ENCODE data around the gene NFAT5.

The NFAT5 gene

DNA sequence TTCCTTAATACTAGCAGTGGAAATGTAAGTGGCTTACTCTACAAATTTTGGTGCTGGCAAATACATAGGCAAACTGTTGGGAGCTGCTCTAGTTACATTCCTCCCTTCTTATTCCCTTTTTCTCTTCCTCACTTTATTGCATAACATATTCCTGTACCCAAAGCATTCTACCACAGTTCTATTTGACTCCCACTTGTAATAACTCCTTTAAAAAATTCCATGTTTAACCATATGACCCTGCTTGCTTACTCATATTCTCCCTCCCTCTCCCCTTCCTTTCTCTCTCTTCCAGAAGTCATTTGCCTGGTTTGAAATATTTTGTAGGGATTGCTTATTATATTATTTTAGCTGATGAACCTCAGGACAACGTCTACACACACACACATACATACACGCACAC is 137.9 kb downstream of the NFAT5 start:
- Histone ChIP-seq H3K36me3 (replicated peaks in 1 of 2; ENCODE audit: control insufficient read depth in 2 of 2, insufficient read depth in 2 of 2, low read length in 2 of 2) (peaks cover 2 to 62% of the 10 kb centered on the region in 2 donors), H3K27me3 (ENCODE audit: control insufficient read depth in 3 of 3, insufficient read depth in 3 of 3, low read depth in 1 of 3, low read length in 3 of 3) (no peaks in the 10 kb centered on the region), H3K27ac (replicated peaks; ENCODE audit: low read length) (no peak overlapping the region), H3K4ac (ENCODE audit: low read length) (no peak overlapping the region), H3K14ac (ENCODE audit: low read length) (no peak overlapping the region), H4K91ac (ENCODE audit: low read depth, low read length, poor library complexity) (no peak overlapping the region), H3K4me2 (ENCODE audit: insufficient read depth, low read length, poor library complexity, severe bottlenecking) (no peak overlapping the region), H2BK15ac (ENCODE audit: low read length) (no peak overlapping the region), H3K9ac (ENCODE audit: low read depth, low read length, poor library complexity) (no peak overlapping the region), H2BK5ac (ENCODE audit: low read length) (no peak overlapping the region), H3K4me1 (ENCODE audit: control insufficient read depth in 2 of 2, insufficient read depth in 1 of 2, low read depth in 1 of 2, low read length in 2 of 2) (no peaks in the 10 kb centered on the region), H3K9me3 (replicated peaks in 1 of 2; ENCODE audit: control insufficient read depth in 2 of 2, insufficient read depth in 1 of 2, low read depth in 1 of 2, low read length in 2 of 2) (no peaks in the 10 kb centered on the region), H2BK120ac (ENCODE audit: low read depth, low read length) (no peak overlapping the region), H2AK5ac (ENCODE audit: low read depth, low read length) (no peak overlapping the region), H2BK12ac (ENCODE audit: low read length) (no peak overlapping the region), H3K18ac (ENCODE audit: low read length) (no peak overlapping the region), H3K23ac (ENCODE audit: low read depth, low read length, poor library complexity) (no peak overlapping the region), H2AFZ (ENCODE audit: low read length) (no peak overlapping the region), H3K4me3 (ENCODE audit: low read length in 2 of 2) (no peak overlapping the region), H3K79me1 (ENCODE audit: low read depth, low read length) (no peaks in the 10 kb centered on the region), H4K8ac (ENCODE audit: low read depth, low read length) (no peak overlapping the region)
- WGBS, 2 donors (ENCODE audit: extremely low coverage in 2 of 2, insufficient read length in 2 of 2, insufficient replicate concordance in 1 of 2), result no CpG with 5 or more reads among the region's 2 CpGs
- no peak for DNase-seq (ENCODE audit: low spot score)

DNA sequence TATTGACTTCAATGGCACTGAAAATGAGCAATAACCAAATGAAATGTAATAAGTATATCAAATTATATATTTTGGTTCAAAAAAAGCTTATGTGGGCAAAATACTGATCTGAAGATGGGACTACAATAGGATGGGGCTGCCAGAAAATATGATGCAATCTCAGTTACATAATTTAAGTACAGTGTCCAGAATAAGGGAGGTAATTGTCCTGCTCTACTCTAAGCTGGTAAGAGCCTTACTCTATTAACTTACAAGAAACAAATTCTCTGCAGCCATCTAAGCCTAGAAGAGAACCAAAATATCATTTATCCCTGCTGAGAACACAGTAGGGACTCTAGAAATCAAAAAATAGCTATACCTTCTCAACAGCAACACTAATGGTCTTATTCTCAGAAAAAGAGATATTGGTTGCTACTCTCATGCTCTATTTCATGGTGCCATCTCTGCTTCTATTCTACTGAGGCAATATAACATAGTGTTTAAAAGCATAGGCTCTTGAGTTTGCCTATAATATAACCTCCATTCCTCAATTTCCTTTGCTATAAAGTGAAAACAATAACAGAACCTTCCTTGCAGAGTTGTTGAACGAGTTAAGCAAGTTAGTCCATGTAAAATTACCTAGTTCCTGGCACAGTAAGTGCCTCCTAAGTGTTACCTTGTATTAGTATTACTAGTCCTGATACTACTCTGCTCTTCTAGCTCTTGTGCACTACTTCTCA is 140.6 kb downstream of the NFAT5 start:
- Histone ChIP-seq H2BK120ac (ENCODE audit: low read depth, low read length) (no peak overlapping the region), H2AFZ (ENCODE audit: low read length) (no peak overlapping the region), H3K9ac (ENCODE audit: low read depth, low read length, poor library complexity) (no peak overlapping the region), H3K27ac (replicated peaks; ENCODE audit: low read length) (no peak overlapping the region), H3K9me3 (replicated peaks in 1 of 2; ENCODE audit: control insufficient read depth in 2 of 2, insufficient read depth in 1 of 2, low read depth in 1 of 2, low read length in 2 of 2) (no peaks in the 10 kb centered on the region), H3K4ac (ENCODE audit: low read length) (no peak overlapping the region), H3K4me1 (ENCODE audit: control insufficient read depth in 2 of 2, insufficient read depth in 1 of 2, low read depth in 1 of 2, low read length in 2 of 2) (no peaks in the 10 kb centered on the region), H4K91ac (ENCODE audit: low read depth, low read length, poor library complexity) (no peak overlapping the region), H3K14ac (ENCODE audit: low read length) (no peak overlapping the region), H3K36me3 (replicated peaks in 1 of 2; ENCODE audit: control insufficient read depth in 2 of 2, insufficient read depth in 2 of 2, low read length in 2 of 2) (peaks cover 5 to 53% of the 10 kb centered on the region in 2 donors), H3K23ac (ENCODE audit: low read depth, low read length, poor library complexity) (no peak overlapping the region), H4K8ac (ENCODE audit: low read depth, low read length) (no peak overlapping the region), H3K4me2 (ENCODE audit: insufficient read depth, low read length, poor library complexity, severe bottlenecking) (no peak overlapping the region), H2BK5ac (ENCODE audit: low read length) (no peak overlapping the region), H3K27me3 (ENCODE audit: control insufficient read depth in 3 of 3, insufficient read depth in 3 of 3, low read depth in 1 of 3, low read length in 3 of 3) (no peaks in the 10 kb centered on the region), H3K4me3 (ENCODE audit: low read length in 2 of 2) (no peak overlapping the region), H3K18ac (ENCODE audit: low read length) (no peak overlapping the region), H2BK12ac (ENCODE audit: low read length) (no peak overlapping the region), H2AK5ac (ENCODE audit: low read depth, low read length) (no peak overlapping the region), H3K79me1 (ENCODE audit: low read depth, low read length) (no peaks in the 10 kb centered on the region), H2BK15ac (ENCODE audit: low read length) (no peak overlapping the region)
- WGBS, 2 donors (ENCODE audit: extremely low coverage in 2 of 2, insufficient read length in 2 of 2, insufficient replicate concordance in 1 of 2), result no CpG with 5 or more reads among the region's 1 CpG
- DNase-seq (ENCODE audit: low spot score), result no peak

DNA sequence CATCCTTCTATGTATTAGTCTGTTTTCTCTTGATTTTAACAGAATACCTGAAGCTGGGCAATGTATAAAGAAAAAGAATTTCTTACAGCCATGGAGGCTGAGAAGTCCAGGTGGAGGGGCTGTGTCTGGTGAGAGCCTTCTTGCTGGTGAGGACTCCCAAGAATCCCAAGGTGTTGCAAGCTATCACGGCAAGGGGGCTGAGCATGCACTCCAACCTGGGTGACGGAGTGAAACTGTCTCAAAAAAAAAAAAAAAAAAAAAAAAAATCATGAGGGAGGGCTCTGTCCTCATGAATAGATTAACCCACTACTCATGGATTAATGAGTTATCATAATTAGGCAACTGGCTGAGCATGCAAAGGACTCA is 141.2 kb downstream of the NFAT5 start:
- no peak overlapping the region for H3K18ac ChIP-seq (ENCODE audit: low read length)
- no peak overlapping the region for H3K4me3 ChIP-seq (ENCODE audit: low read length in 2 of 2)
- no peak overlapping the region for H3K27ac ChIP-seq (replicated peaks; ENCODE audit: low read length)
- no peak for DNase-seq (ENCODE audit: low spot score)
- H3K9ac ChIP-seq (ENCODE audit: low read depth, low read length, poor library complexity), result no peak overlapping the region
- peaks cover 3 to 57% of the 10 kb centered on the region in 2 donors for H3K36me3 ChIP-seq (replicated peaks in 1 of 2; ENCODE audit: control insufficient read depth in 2 of 2, insufficient read depth in 2 of 2, low read length in 2 of 2)
- no peak overlapping the region for H3K4me2 ChIP-seq (ENCODE audit: insufficient read depth, low read length, poor library complexity, severe bottlenecking)
- H3K9me3 ChIP-seq (replicated peaks in 1 of 2; ENCODE audit: control insufficient read depth in 2 of 2, insufficient read depth in 1 of 2, low read depth in 1 of 2, low read length in 2 of 2), result no peaks in the 10 kb centered on the region
- H3K23ac ChIP-seq (ENCODE audit: low read depth, low read length, poor library complexity), result no peak overlapping the region
- no peak overlapping the region for H2BK12ac ChIP-seq (ENCODE audit: low read length)
- H2BK5ac ChIP-seq (ENCODE audit: low read length), result no peak overlapping the region
- no CpG with 5 or more reads among the region's 2 CpGs for WGBS, 2 donors (ENCODE audit: extremely low coverage in 2 of 2, insufficient read length in 2 of 2, insufficient replicate concordance in 1 of 2)
- H3K27me3 ChIP-seq (ENCODE audit: control insufficient read depth in 3 of 3, insufficient read depth in 3 of 3, low read depth in 1 of 3, low read length in 3 of 3), result no peaks in the 10 kb centered on the region
- no peak overlapping the region for H2BK15ac ChIP-seq (ENCODE audit: low read length)
- H3K14ac ChIP-seq (ENCODE audit: low read length), result no peak overlapping the region
- H4K91ac ChIP-seq (ENCODE audit: low read depth, low read length, poor library complexity), result no peak overlapping the region
- no peak overlapping the region for H2AFZ ChIP-seq (ENCODE audit: low read length)
- H3K79me1 ChIP-seq (ENCODE audit: low read depth, low read length), result no peaks in the 10 kb centered on the region
- H4K8ac ChIP-seq (ENCODE audit: low read depth, low read length), result no peak overlapping the region
- no peak overlapping the region for H2BK120ac ChIP-seq (ENCODE audit: low read depth, low read length)
- no peaks in the 10 kb centered on the region for H3K4me1 ChIP-seq (ENCODE audit: control insufficient read depth in 2 of 2, insufficient read depth in 1 of 2, low read depth in 1 of 2, low read length in 2 of 2)
- no peak overlapping the region for H2AK5ac ChIP-seq (ENCODE audit: low read depth, low read length)
- no peak overlapping the region for H3K4ac ChIP-seq (ENCODE audit: low read length)

DNA sequence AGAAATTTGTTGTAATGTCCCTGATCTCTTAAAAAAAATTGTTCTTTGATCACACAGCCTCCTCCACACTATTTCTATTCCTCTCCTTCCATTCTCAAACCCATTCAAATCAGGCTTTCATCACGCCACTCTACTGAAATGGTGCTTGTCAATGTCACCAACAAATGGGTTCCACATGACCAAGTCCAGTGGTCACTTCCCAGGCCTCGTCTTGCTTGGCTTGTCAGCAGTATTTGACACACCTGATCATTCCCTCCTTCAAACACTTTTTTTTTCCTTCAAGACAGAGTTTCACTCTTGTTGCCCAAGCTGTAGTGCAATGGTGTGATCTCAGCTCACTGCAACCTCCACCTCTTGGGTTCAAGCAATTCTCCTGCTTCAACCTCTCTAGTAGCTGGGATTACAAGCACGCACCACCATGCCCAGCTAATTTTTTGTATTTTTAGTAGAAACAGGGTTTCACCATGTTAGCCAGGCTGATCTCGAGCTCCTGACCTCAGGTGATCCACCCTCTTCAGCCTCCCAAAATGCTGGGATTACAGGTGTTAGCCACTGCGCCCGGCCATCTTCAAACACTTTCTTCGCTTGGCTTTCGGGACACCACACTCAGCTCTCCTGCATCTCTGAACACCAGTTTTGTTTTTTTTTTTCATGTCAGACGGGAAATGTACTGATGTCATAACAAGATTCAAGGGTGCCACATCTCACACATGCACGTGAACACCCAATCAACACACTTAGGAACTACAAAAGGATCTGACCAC is 142.3 kb downstream of the NFAT5 start:
- no peak overlapping the region for H2BK15ac ChIP-seq (ENCODE audit: low read length)
- H3K79me1 ChIP-seq (ENCODE audit: low read depth, low read length), result no peaks in the 10 kb centered on the region
- H3K23ac ChIP-seq (ENCODE audit: low read depth, low read length, poor library complexity), result no peak overlapping the region
- no peak for DNase-seq (ENCODE audit: low spot score)
- WGBS, 2 donors (ENCODE audit: extremely low coverage in 2 of 2, insufficient read length in 2 of 2, insufficient replicate concordance in 1 of 2), result 100% methylated on average over 1 of the region's 10 CpGs; no CpG with 5 or more reads in 1 of the 2 donors
- H3K27ac ChIP-seq (replicated peaks; ENCODE audit: low read length), result no peak overlapping the region
- no peak overlapping the region for H3K18ac ChIP-seq (ENCODE audit: low read length)
- no peaks in the 10 kb centered on the region for H3K4me1 ChIP-seq (ENCODE audit: control insufficient read depth in 2 of 2, insufficient read depth in 1 of 2, low read depth in 1 of 2, low read length in 2 of 2)
- no peak overlapping the region for H3K4me2 ChIP-seq (ENCODE audit: insufficient read depth, low read length, poor library complexity, severe bottlenecking)
- H3K14ac ChIP-seq (ENCODE audit: low read length), result no peak overlapping the region
- no peak overlapping the region for H3K9ac ChIP-seq (ENCODE audit: low read depth, low read length, poor library complexity)
- H2BK5ac ChIP-seq (ENCODE audit: low read length), result no peak overlapping the region
- H2BK120ac ChIP-seq (ENCODE audit: low read depth, low read length), result no peak overlapping the region
- peaks cover 5 to 65% of the 10 kb centered on the region in 2 donors for H3K36me3 ChIP-seq (replicated peaks in 1 of 2; ENCODE audit: control insufficient read depth in 2 of 2, insufficient read depth in 2 of 2, low read length in 2 of 2)
- no peak overlapping the region for H3K4ac ChIP-seq (ENCODE audit: low read length)
- H4K91ac ChIP-seq (ENCODE audit: low read depth, low read length, poor library complexity), result no peak overlapping the region
- H2AFZ ChIP-seq (ENCODE audit: low read length), result no peak overlapping the region
- no peak overlapping the region for H2AK5ac ChIP-seq (ENCODE audit: low read depth, low read length)
- no peaks in the 10 kb centered on the region for H3K9me3 ChIP-seq (replicated peaks in 1 of 2; ENCODE audit: control insufficient read depth in 2 of 2, insufficient read depth in 1 of 2, low read depth in 1 of 2, low read length in 2 of 2)
- H3K4me3 ChIP-seq (ENCODE audit: low read length in 2 of 2), result no peak overlapping the region
- no peak overlapping the region for H4K8ac ChIP-seq (ENCODE audit: low read depth, low read length)
- no peak overlapping the region for H2BK12ac ChIP-seq (ENCODE audit: low read length)
- no peaks in the 10 kb centered on the region for H3K27me3 ChIP-seq (ENCODE audit: control insufficient read depth in 3 of 3, insufficient read depth in 3 of 3, low read depth in 1 of 3, low read length in 3 of 3)
